GM18498 (cell line): Measurements from ENCODE around the gene PATL1.
A peak's percentile ranks its signal among the peaks of the same experiment; 100 is the strongest.
"Not testable (repeated sequence)": the region's sequence is repeated elsewhere in the genome, so short reads cannot be mapped to it uniquely, and the experiment has no call there.

Experiments
- ATAC-seq: cut with Tn5 transposase; IDR thresholded peaks from one replicate; pipeline ENCODE4 v1.9.1; 2021; ENCODE audit warnings: mild to moderate bottlenecking, moderate library complexity; ENCODE audit not compliant: unreplicated experiment

The PATL1 gene, protein sequence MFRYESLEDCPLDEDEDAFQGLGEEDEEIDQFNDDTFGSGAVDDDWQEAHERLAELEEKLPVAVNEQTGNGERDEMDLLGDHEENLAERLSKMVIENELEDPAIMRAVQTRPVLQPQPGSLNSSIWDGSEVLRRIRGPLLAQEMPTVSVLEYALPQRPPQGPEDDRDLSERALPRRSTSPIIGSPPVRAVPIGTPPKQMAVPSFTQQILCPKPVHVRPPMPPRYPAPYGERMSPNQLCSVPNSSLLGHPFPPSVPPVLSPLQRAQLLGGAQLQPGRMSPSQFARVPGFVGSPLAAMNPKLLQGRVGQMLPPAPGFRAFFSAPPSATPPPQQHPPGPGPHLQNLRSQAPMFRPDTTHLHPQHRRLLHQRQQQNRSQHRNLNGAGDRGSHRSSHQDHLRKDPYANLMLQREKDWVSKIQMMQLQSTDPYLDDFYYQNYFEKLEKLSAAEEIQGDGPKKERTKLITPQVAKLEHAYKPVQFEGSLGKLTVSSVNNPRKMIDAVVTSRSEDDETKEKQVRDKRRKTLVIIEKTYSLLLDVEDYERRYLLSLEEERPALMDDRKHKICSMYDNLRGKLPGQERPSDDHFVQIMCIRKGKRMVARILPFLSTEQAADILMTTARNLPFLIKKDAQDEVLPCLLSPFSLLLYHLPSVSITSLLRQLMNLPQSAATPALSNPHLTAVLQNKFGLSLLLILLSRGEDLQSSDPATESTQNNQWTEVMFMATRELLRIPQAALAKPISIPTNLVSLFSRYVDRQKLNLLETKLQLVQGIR

GRCh38 chr11:59668950-59669610 is at the start of gene PATL1:
Gene PATL1, minus strand, starts transcription at chr11:59669037. Its CDS starts 142 bp downstream, at chr11:59668895.
- peak; percentile 95 for ATAC-seq

DNA sequence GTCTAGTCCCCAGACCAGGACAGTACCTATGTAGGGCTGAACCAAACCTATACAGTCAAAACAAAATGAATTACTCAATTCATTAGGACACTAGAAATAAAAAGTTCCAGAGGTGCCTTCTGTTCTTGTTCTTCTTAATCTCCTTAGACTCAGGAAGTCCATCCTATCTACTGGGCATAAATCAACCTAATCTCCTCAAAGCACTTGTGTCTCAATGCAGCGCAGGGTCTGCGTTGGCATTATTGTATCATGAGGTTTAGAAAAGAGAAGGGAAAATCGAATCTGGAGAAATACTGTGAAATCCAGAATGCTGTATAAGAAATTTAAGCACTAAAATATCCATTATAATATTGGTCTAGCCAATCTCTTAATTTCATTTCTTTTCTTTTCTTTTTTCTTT is 47.2 kb upstream of the PATL1 start:
- no peak for ATAC-seq

DNA sequence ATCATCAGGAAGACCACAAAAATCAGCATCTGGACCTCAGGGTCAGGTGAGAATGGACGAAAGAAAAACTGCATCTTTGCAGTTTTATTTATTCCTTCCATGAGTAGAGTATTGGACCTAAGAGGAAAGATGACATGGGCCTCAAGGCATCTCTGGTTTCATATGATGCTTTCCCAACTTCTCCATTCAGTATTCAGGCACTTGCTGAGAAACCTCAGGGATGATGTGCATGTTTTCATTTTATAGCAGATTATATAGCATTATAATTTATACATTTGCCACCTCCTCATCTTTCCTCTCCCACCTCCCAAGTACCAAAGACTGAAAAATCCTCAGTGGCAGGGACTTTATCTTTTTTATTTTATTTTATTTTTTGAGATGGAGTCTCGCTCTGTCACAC is 44.9 kb upstream of the PATL1 start, which contains the start of gene OR10V1:
Gene OR10V1 (minus strand): TSS at position 101 of the 400 bp plus-strand sequence. CDS start 0 bp downstream, at position 101.
- no peak for ATAC-seq

- no peak for ATAC-seq
Observed at GRCh38 chr11:59710136-59710847, 41.5 kb upstream of the PATL1 start.

GRCh38 chr11:59708537-59708936 is 39.7 kb upstream of the PATL1 start:
- no peak for ATAC-seq

- no peak for ATAC-seq
Observed at GRCh38 chr11:59707371-59707770, 38.5 kb upstream of the PATL1 start.

DNA sequence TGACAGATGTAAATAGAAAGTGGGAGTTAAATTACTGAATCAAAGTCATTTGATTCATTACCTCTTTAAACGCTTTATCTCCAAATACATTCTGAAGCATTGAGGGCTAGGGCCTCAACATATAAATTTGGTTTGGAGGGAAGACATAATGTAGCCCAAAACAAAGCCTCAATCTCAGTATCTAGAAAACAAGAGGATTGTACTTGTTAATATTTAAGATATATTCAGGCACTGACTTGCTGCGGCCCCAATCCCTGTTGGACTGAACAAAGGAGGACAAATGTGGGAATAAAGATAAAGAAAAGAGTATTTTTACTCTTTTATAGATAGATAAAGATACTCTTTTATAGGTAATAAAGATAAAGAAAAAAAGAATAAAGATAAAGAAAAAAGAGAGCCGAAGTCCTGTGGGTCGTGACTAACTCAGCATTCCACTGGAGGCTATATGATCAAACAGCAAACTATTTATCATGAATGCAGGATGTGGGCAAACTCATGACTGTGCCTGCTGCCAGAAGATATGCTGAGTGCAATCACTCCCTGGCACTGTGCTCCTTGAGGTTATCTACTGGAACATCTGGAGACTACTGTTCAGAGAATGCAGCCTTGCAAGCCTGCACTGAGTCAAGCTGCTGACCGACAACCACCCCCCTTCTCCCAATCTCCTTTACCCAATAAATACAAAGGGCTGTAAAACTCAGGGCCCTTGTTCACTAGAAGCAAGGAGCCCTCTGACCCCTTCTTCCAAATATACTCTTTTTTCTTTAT is 37.9 kb upstream of the PATL1 start:
- no peak for ATAC-seq

DNA sequence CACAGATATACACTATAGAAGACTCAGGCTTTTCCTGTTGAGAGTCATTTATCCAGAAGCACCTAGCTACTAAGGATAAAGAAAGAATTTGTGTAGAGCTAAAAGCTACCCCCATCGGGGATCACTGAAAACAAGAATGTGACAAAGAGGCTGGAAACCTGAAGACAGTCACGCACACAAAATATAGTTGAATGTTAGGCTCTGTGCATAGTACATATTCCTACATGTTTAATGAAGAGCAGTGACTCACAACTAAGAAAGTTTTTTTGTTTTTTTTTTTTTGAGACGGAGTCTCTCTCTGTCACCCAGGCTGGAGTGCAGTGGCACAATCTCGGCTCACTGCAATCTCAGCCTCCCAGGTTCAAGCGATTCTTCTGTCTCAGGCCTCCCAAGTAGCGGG is 36.5 kb upstream of the PATL1 start:
- no peak for ATAC-seq

DNA sequence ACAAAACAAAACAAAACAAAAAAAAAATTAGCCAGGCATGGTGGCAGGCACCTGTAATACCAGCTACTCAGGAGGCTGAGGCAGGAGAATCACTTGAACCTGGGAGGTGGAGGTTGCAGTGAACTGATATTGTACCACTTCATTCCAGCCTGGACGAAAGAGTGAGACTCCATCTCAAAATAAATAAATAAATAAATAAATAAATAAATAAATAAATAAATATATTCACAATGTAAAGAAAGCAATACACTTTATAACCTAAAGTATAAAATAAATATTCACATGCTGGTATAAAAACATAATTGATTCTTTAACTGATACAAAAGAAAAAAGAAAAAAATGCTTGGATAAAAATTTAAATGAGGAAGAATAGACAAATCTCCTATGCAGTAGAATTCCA is 34.7 kb upstream of the PATL1 start:
- ATAC-seq: not testable (repeated sequence)

GRCh38 chr11:59700157-59700556 is 31.3 kb upstream of the PATL1 start:
- ATAC-seq: not testable (repeated sequence)

GRCh38 chr11:59698506-59698905 is 29.7 kb upstream of the PATL1 start:
- ATAC-seq: no peak

GRCh38 chr11:59692915-59693314 is 24.1 kb upstream of the PATL1 start:
- ATAC-seq: no peak

GRCh38 chr11:59691156-59691555 is 22.3 kb upstream of the PATL1 start:
- no peak for ATAC-seq

- ATAC-seq: no peak
Observed at GRCh38 chr11:59689015-59689414, 20.2 kb upstream of the PATL1 start.

DNA sequence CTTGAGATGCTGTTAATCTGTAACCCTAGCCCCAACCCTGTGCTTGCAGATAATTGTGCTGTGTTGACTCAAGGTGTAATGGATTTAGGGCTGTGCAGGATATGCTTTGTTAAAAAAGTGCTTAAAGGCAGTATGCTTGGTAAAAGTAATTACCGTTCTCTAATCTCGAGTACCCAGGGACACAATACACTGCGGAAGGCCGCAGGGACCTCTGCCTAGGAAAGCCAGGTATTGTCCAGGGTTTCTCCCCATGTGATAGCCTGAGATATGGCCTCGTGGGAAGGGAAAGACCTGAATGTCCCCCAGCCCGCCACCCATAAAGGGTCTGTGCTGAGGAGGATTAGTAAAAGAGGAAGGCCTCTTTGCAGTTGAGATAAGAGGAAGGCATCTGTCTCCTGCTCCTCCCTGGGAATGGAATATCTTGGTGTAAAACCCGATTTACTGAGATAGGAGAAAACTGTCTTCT is 12.5 kb upstream of the PATL1 start:
- ATAC-seq: not testable (repeated sequence)

- ATAC-seq: peak; percentile 86
Observed at GRCh38 chr11:59680287-59681154, 11.7 kb upstream of the PATL1 start.

DNA sequence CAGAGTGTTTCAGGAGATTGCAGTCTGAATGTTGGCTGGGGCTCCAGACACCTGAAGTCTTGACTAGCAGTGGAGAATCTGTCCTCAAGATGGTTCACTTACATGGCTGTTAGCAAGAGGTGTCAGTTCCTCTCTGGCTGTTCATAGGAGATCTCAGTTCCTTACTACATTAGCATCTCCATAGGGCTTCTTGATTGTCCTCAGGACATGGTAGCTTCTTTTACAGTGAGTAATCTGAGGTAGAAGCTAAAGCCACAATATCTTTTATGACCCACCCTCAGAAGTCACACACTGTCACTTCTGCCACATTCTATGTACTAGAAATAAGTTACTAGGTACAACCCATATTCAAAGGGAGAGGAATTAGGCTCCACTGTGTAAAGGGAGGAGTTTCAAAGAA is 10.5 kb upstream of the PATL1 start:
- ATAC-seq: no peak

DNA sequence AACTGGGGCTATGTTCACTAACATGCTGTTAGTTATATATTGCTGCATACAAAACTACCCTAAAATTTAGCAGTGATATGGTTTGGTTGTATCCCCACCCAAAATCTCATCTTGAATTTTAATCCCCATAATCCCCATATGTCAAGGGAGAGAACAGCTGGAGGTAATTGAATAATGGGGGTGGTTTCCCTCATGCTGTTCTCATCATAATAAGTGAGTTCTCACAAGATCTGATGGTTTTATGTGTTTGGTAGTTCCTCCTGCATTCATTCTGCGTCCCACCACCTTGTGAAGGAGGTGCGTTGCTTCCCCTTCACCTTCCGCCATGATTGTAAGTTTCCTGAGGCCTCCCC is 10.0 kb upstream of the PATL1 start:
- no peak for ATAC-seq
